Measurements from ENCODE around the gene FEM1C. TPM values are rescaled to one million over a fixed set of nuclear protein-coding genes. Genes with fewer than 3 reads are reported as not detected.
A peak's percentile ranks its signal among the peaks of the same experiment; 100 is the strongest.

Gene FEM1C
- total and polyA plus RNA-seq, 2 experiments from 2014 or later = 12.0 to 16.5 TPM

- Histone ChIP-seq H4K20me1 (ENCODE audit: insufficient read depth) (no peaks in the 10 kb centered on the region), H3K4me3 (no peak overlapping the region), H3K27me3 (replicated peaks; ENCODE audit: insufficient read depth) (no peaks in the 10 kb centered on the region), H3F3A (ENCODE audit: insufficient read depth) (no peaks in the 10 kb centered on the region), H3K27ac (no peak overlapping the region), H3K79me2 (ENCODE audit: insufficient read depth) (no peaks in the 10 kb centered on the region), H2AFZ (no peak overlapping the region), H3K4me1 (ENCODE audit: insufficient read depth) (peaks cover 7% of the 10 kb centered on the region; the same call in 1 of the 2 replicates), H3K4me2 (ENCODE audit: unreplicated experiment) (no peak overlapping the region), H3K9me2 (ENCODE audit: insufficient read depth) (no peaks in the 10 kb centered on the region), H3K36me3 (ENCODE audit: low read depth) (no peaks in the 10 kb centered on the region), H3K9me3 (ENCODE audit: low read depth) (no peaks in the 10 kb centered on the region), H3K9ac (no peak overlapping the region)
- peak; percentile 66 for DNase-seq
- WGBS, 2 experiments (ENCODE audit: low coverage in 1 of 2, low lambda C conversion rate in 2 of 2, missing lambda C conversion rate in 2 of 2) = 56 to 60% methylated on average over 4 of the region's 4 CpGs
- in situ Hi-C loops (cut with MboI) = no loop called here
- TF ChIP-seq EZH2phosphoT487 (IDR thresholded peaks at IDR 0.05; ENCODE audit: insufficient read depth, low read depth) (no peak), EZH2 (IDR thresholded peaks at IDR 0.05; ENCODE audit: insufficient read depth, poor library complexity, severe bottlenecking) (no peak)
Measured at GRCh38 chr5:115553082-115553481, 8.5 kb upstream of the FEM1C start.

GRCh38 chr5:115551415-115551814 lies 6.8 kb upstream of the FEM1C start:
- Histone ChIP-seq H3K27ac (no peak overlapping the region), H3F3A (ENCODE audit: insufficient read depth) (no peaks in the 10 kb centered on the region), H3K9me3 (ENCODE audit: low read depth) (no peaks in the 10 kb centered on the region), H3K36me3 (ENCODE audit: low read depth) (no peaks in the 10 kb centered on the region), H2AFZ (peak overlapping the region; percentile 27; the same call in 1 of the 2 replicates), H3K9me2 (ENCODE audit: insufficient read depth) (no peaks in the 10 kb centered on the region), H3K79me2 (ENCODE audit: insufficient read depth) (no peaks in the 10 kb centered on the region), H3K4me3 (no peak overlapping the region), H3K27me3 (replicated peaks; ENCODE audit: insufficient read depth) (no peaks in the 10 kb centered on the region), H3K9ac (no peak overlapping the region), H3K4me2 (ENCODE audit: unreplicated experiment) (no peak overlapping the region), H3K4me1 (ENCODE audit: insufficient read depth) (peaks cover 7% of the 10 kb centered on the region; the same call in 1 of the 2 replicates), H4K20me1 (ENCODE audit: insufficient read depth) (no peaks in the 10 kb centered on the region)
- no peak for TF ChIP-seq EZH2 (IDR thresholded peaks at IDR 0.05; ENCODE audit: insufficient read depth, poor library complexity, severe bottlenecking)
- no peak for TF ChIP-seq EZH2phosphoT487 (IDR thresholded peaks at IDR 0.05; ENCODE audit: insufficient read depth, low read depth)
- peak; percentile 57 for DNase-seq
- in situ Hi-C loops (cut with MboI) = no loop called here
- WGBS, 2 experiments (ENCODE audit: low coverage in 1 of 2, low lambda C conversion rate in 2 of 2, missing lambda C conversion rate in 2 of 2) = 13 to 30% methylated on average over 4 of the region's 4 CpGs

GRCh38 chr5:115549154-115549553 lies 4.6 kb upstream of the FEM1C start:
- Histone ChIP-seq H3K36me3 (ENCODE audit: low read depth) (no peaks in the 10 kb centered on the region), H3K9ac (no peak overlapping the region), H3K9me3 (ENCODE audit: low read depth) (no peaks in the 10 kb centered on the region), H4K20me1 (ENCODE audit: insufficient read depth) (no peaks in the 10 kb centered on the region), H3K79me2 (ENCODE audit: insufficient read depth) (no peaks in the 10 kb centered on the region), H3K4me2 (ENCODE audit: unreplicated experiment) (no peak overlapping the region), H3K27ac (no peak overlapping the region), H3K27me3 (replicated peaks; ENCODE audit: insufficient read depth) (no peaks in the 10 kb centered on the region), H3F3A (ENCODE audit: insufficient read depth) (no peaks in the 10 kb centered on the region), H3K9me2 (ENCODE audit: insufficient read depth) (no peaks in the 10 kb centered on the region), H2AFZ (no peak overlapping the region), H3K4me1 (ENCODE audit: insufficient read depth) (peaks cover 7% of the 10 kb centered on the region; the same call in 1 of the 2 replicates), H3K4me3 (no peak overlapping the region)
- TF ChIP-seq EZH2phosphoT487 (IDR thresholded peaks at IDR 0.05; ENCODE audit: insufficient read depth, low read depth) (no peak), EZH2 (IDR thresholded peaks at IDR 0.05; ENCODE audit: insufficient read depth, poor library complexity, severe bottlenecking) (no peak)
- 81 to 85% methylated on average over 3 of the region's 3 CpGs for WGBS, 2 experiments (ENCODE audit: low coverage in 1 of 2, low lambda C conversion rate in 2 of 2, missing lambda C conversion rate in 2 of 2)
- DNase-seq = no peak
- in situ Hi-C loops (cut with MboI) = no loop called here

GRCh38 chr5:115548683-115549082 lies 4.1 kb upstream of the FEM1C start:
- no peak for DNase-seq
- peaks cover 3% of the 10 kb centered on the region for H3K79me2 ChIP-seq (ENCODE audit: insufficient read depth)
- no peaks in the 10 kb centered on the region for H3K9me3 ChIP-seq (ENCODE audit: low read depth)
- 88% methylated on average over 4 of the region's 4 CpGs for WGBS, 2 experiments (ENCODE audit: low coverage in 1 of 2, low lambda C conversion rate in 2 of 2, missing lambda C conversion rate in 2 of 2)
- no peaks in the 10 kb centered on the region for H4K20me1 ChIP-seq (ENCODE audit: insufficient read depth)
- TF ChIP-seq EZH2 (IDR thresholded peaks at IDR 0.05; ENCODE audit: insufficient read depth, poor library complexity, severe bottlenecking) (no peak), EZH2phosphoT487 (IDR thresholded peaks at IDR 0.05; ENCODE audit: insufficient read depth, low read depth) (no peak)
- H3K27me3 ChIP-seq (replicated peaks; ENCODE audit: insufficient read depth) = no peaks in the 10 kb centered on the region
- in situ Hi-C loops (cut with MboI) = no loop called here
- no peaks in the 10 kb centered on the region for H3K36me3 ChIP-seq (ENCODE audit: low read depth)
- no peak overlapping the region for H2AFZ ChIP-seq
- H3K4me3 ChIP-seq = no peak overlapping the region
- no peak overlapping the region for H3K27ac ChIP-seq
- H3K9me2 ChIP-seq (ENCODE audit: insufficient read depth) = no peaks in the 10 kb centered on the region
- H3K9ac ChIP-seq = no peak overlapping the region
- no peak overlapping the region for H3K4me2 ChIP-seq (ENCODE audit: unreplicated experiment)
- peaks cover 7% of the 10 kb centered on the region; the same call in 1 of the 2 replicates for H3K4me1 ChIP-seq (ENCODE audit: insufficient read depth)
- peaks cover 2% of the 10 kb centered on the region; the same call in 1 of the 2 replicates for H3F3A ChIP-seq (ENCODE audit: insufficient read depth)

All from GM23248 (cell line).